ENCODE results near the gene OR11H1.
"Not testable (repeated sequence)": the region's sequence is repeated elsewhere in the genome, so short reads cannot be mapped to it uniquely, and the experiment has no call there.

DNA sequence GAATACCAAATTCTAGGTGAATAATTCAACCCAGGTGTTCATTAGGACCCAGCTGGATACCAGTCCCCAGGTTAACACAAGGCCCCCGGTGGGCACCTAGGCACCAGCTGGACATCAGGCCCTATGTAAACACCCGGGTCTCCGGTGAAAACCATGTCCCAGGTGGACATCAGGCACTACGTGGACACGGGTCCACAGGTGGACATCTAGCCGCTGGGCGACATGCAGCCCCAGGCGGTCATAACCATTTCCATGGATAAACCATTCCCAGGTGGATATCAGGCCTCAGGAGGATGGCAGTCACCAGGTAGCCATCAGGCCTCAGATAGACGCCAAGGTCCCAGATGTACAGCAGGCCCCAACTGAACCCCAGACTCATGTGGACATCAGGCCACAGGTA lies 12.1 kb upstream of the OR11H1 start:
- TF ChIP-seq, protein P1, sequence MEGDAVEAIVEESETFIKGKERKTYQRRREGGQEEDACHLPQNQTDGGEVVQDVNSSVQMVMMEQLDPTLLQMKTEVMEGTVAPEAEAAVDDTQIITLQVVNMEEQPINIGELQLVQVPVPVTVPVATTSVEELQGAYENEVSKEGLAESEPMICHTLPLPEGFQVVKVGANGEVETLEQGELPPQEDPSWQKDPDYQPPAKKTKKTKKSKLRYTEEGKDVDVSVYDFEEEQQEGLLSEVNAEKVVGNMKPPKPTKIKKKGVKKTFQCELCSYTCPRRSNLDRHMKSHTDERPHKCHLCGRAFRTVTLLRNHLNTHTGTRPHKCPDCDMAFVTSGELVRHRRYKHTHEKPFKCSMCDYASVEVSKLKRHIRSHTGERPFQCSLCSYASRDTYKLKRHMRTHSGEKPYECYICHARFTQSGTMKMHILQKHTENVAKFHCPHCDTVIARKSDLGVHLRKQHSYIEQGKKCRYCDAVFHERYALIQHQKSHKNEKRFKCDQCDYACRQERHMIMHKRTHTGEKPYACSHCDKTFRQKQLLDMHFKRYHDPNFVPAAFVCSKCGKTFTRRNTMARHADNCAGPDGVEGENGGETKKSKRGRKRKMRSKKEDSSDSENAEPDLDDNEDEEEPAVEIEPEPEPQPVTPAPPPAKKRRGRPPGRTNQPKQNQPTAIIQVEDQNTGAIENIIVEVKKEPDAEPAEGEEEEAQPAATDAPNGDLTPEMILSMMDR (IDR thresholded peaks at IDR 0.05), result not testable (repeated sequence)
- TF ChIP-seq EP300 (IDR thresholded peaks at IDR 0.05), result not testable (repeated sequence)

Measured in gastroesophageal sphincter (tissue), 3 donors.